Testis (tissue), 3 donors: ENCODE data around the gene OSBPL8. TPM values are rescaled to one million over a fixed set of nuclear protein-coding genes. Genes with fewer than 3 reads are reported as not detected.
A peak's percentile ranks its signal among the peaks of the same experiment; 100 is the strongest.

Experiments used
- DNase-seq: peaks from one replicate; pipeline ENCODE4 v3.0.0-alpha.2; 2019
- H3K27ac ChIP-seq, 2 donors: fragments of 200-600 bp; sonication (generic); one replicate each; pipeline ENCODE4 v1.5.1; 2019
- H3K27me3 ChIP-seq: fragments of 200-600 bp; sonication (generic); one replicate; pipeline ENCODE4 v1.5.1; 2019
- H3K36me3 ChIP-seq: fragments of 200-600 bp; sonication (generic); one replicate; pipeline ENCODE4 v1.5.1; 2017; ENCODE audit warnings: low read depth; ENCODE audit errors: missing control alignments
- H3K4me1 ChIP-seq: fragments of 200-600 bp; sonication (generic); one replicate; pipeline ENCODE4 v1.5.1; 2019
- H3K4me3 ChIP-seq, 2 donors: fragments of 200-600 bp; sonication (generic); one replicate each; pipeline ENCODE4 v1.5.1; 2017 to 2019
- H3K9me3 ChIP-seq: fragments of 200-600 bp; sonication (generic); one replicate; pipeline ENCODE4 v1.5.1; 2017
- CTCF ChIP-seq, 3 experiments: fragments of 450-650 bp in 2 of 3; fragments of 200-600 bp in 1 of 3; sonication (generic) in 1 of 3; IDR thresholded peaks; one replicate each; pipeline ENCODE4 v1.5.1; 2016 to 2019; ENCODE audit warnings: antibody characterized with exemption in 3 of 3, mild to moderate bottlenecking in 2 of 3, moderate library complexity in 1 of 3
- POLR2A ChIP-seq: fragments of 450-650 bp; IDR thresholded peaks from one replicate; pipeline ENCODE4 v1.6.1; 2017; ENCODE audit warnings: antibody characterized with exemption, mild to moderate bottlenecking, moderate library complexity
- WGBS, 2 donors: methylation state at CpG; one replicate each; pipeline ENCODE4 v1.1.5; 2018; 5-methylcytosine and 5-hydroxymethylcytosine counted together
- intact Hi-C: fragments of 100-400 bp; cut with DNase I; formaldehyde crosslinking; loops from one replicate; pipeline ENCODE4 v1.15.1; 2023; ENCODE audit warnings: low total_unique reads
- polyA plus RNA-seq: library from polyadenylated mRNA; stranded (reverse); fragments of 350-450 nt; fragmentation: Illumina TruSeq; extraction: RNeasy Lipid Tissue Mini Kit (QIAGEN cat#74804); gene quantifications from one replicate; pipeline ENCODE4 v1.2.3, GENCODE V29; 2014; ENCODE audit warnings: low read depth, low replicate concordance; ENCODE audit not compliant: insufficient read depth
- total RNA-seq, 2 donors: library from RNA; depleted of rRNA; stranded (reverse); fragments of >200 nt; gene quantifications; one replicate each; pipeline ENCODE4 v1.2.3, GENCODE V29; 2016

Gene OSBPL8
- total and polyA plus RNA-seq, 3 donors from 2014 or later = 19.1 to 77.5 (median 64.3) TPM

- no peak for DNase-seq
- TF ChIP-seq POLR2A = no peak
- peaks cover 5% of the 10 kb centered on the region for H3K4me1 ChIP-seq
- no peak overlapping the region for H3K27ac ChIP-seq
- no peaks in the 10 kb centered on the region for H3K9me3 ChIP-seq
- intact Hi-C loops = no loop called here
- H3K4me3 ChIP-seq = no peak overlapping the region
- no peaks in the 10 kb centered on the region for H3K27me3 ChIP-seq
- H3K36me3 ChIP-seq = no peaks in the 10 kb centered on the region
These were observed 98.8 kb downstream of the OSBPL8 start for GRCh38 chr12:76460807-76461206.

- 92 to 97% methylated on average over 5 of the region's 5 CpGs for WGBS, 2 donors
- no peak for DNase-seq
- TF ChIP-seq POLR2A = no peak
- no peak for TF ChIP-seq CTCF (IDR thresholded peaks at IDR 0.05)
- intact Hi-C loops = no loop called here
- Histone ChIP-seq H3K4me1 (no peaks in the 10 kb centered on the region), H3K27me3 (no peaks in the 10 kb centered on the region), H3K27ac (no peak overlapping the region), H3K4me3 (no peak overlapping the region), H3K36me3 (no peaks in the 10 kb centered on the region), H3K9me3 (no peaks in the 10 kb centered on the region)
These were observed 101.8 kb downstream of the OSBPL8 start for GRCh38 chr12:76457818-76458217.

GRCh38 chr12:76457010-76457409, 102.6 kb downstream of the OSBPL8 start:
- Histone ChIP-seq H3K36me3 (no peaks in the 10 kb centered on the region), H3K4me3 (no peak overlapping the region), H3K27me3 (no peaks in the 10 kb centered on the region), H3K9me3 (no peaks in the 10 kb centered on the region), H3K4me1 (no peaks in the 10 kb centered on the region), H3K27ac (no peak overlapping the region)
- TF ChIP-seq POLR2A = no peak
- TF ChIP-seq CTCF (IDR thresholded peaks at IDR 0.05) = no peak
- no peak for DNase-seq
- WGBS, 2 donors = 86 to 93% methylated on average over 7 of the region's 7 CpGs
- intact Hi-C loops = no loop called here

- Histone ChIP-seq H3K27ac (no peak overlapping the region), H3K36me3 (no peaks in the 10 kb centered on the region), H3K4me3 (no peak overlapping the region), H3K9me3 (no peaks in the 10 kb centered on the region), H3K4me1 (no peaks in the 10 kb centered on the region), H3K27me3 (no peaks in the 10 kb centered on the region)
- no peak for DNase-seq
- WGBS, 2 donors = 55 to 67% methylated on average over 2 of the region's 2 CpGs
- no peak for TF ChIP-seq POLR2A
- peak in 1 of 3 experiments; percentile 39 for TF ChIP-seq CTCF (IDR thresholded peaks at IDR 0.05)
- intact Hi-C loops = no loop called here
These were observed 103.8 kb downstream of the OSBPL8 start for GRCh38 chr12:76455582-76456345.

- H3K4me3 ChIP-seq = no peak overlapping the region
- H3K27ac ChIP-seq = no peak overlapping the region
- H3K27me3 ChIP-seq = no peaks in the 10 kb centered on the region
- H3K36me3 ChIP-seq = no peaks in the 10 kb centered on the region
- no peaks in the 10 kb centered on the region for H3K4me1 ChIP-seq
- WGBS, 2 donors = 92% methylated on average over 6 of the region's 6 CpGs
- intact Hi-C loops = no loop called here
- TF ChIP-seq POLR2A (no peak), CTCF (IDR thresholded peaks at IDR 0.05) (no peak)
- no peaks in the 10 kb centered on the region for H3K9me3 ChIP-seq
- DNase-seq = no peak
These were observed 108.0 kb downstream of the OSBPL8 start for GRCh38 chr12:76451528-76451927.
